GM23248 (cell line): Measurements from ENCODE around the gene NELFB. TPM values are rescaled to one million over a fixed set of nuclear protein-coding genes. Genes with fewer than 3 reads are reported as not detected.

Experiments
- DNase-seq: peaks from one replicate; pipeline ENCODE4 v3.0.0-alpha.2; 2015
- H2AFZ ChIP-seq: fragments of 200-600 bp; sonication (generic); 2 replicates; pipeline ENCODE4 v1.6.1; 2016; ENCODE audit warnings: antibody characterized with exemption
- H3F3A ChIP-seq: fragments of 200-600 bp; sonication (generic); 2 replicates; pipeline ENCODE4 v1.6.1; 2016; ENCODE audit warnings: mild to moderate bottlenecking, antibody characterized with exemption, mixed run types; ENCODE audit not compliant: insufficient read depth
- H3K27ac ChIP-seq: fragments of 200-600 bp; sonication (generic); 2 replicates; pipeline ENCODE4 v1.5.1; 2016; ENCODE audit warnings: mild to moderate bottlenecking
- H3K27me3 ChIP-seq: fragments of 200-600 bp; sonication (generic); replicated peaks from 2 replicates; pipeline ENCODE4 v1.6.1; 2016; ENCODE audit warnings: mild to moderate bottlenecking; ENCODE audit not compliant: insufficient read depth
- H3K36me3 ChIP-seq: fragments of 200-600 bp; sonication (generic); 2 replicates; pipeline ENCODE4 v1.6.1; 2016; ENCODE audit warnings: low read depth, mild to moderate bottlenecking
- H3K4me1 ChIP-seq: fragments of 200-600 bp; sonication (generic); 2 replicates; pipeline ENCODE4 v1.6.1; 2016; ENCODE audit warnings: mild to moderate bottlenecking; ENCODE audit not compliant: insufficient read depth
- H3K4me2 ChIP-seq: fragments of 200-600 bp; sonication (generic); one replicate; pipeline ENCODE4 v1.6.1; 2016; ENCODE audit warnings: mild to moderate bottlenecking; ENCODE audit not compliant: unreplicated experiment
- H3K4me3 ChIP-seq: fragments of 200-600 bp; sonication (generic); 2 replicates; pipeline ENCODE4 v1.5.1; 2016; ENCODE audit warnings: mild to moderate bottlenecking
- H3K79me2 ChIP-seq: fragments of 200-600 bp; sonication (generic); 2 replicates; pipeline ENCODE4 v1.6.1; 2016; ENCODE audit warnings: mild to moderate bottlenecking; ENCODE audit not compliant: insufficient read depth
- H3K9ac ChIP-seq: fragments of 200-600 bp; sonication (generic); 2 replicates; pipeline ENCODE4 v1.6.1; 2016; ENCODE audit warnings: mild to moderate bottlenecking
- H3K9me2 ChIP-seq: fragments of 200-600 bp; sonication (generic); 2 replicates; pipeline ENCODE4 v1.6.1; 2016; ENCODE audit warnings: mixed run types, mild to moderate bottlenecking, moderate library complexity; ENCODE audit not compliant: insufficient read depth
- H3K9me3 ChIP-seq: fragments of 200-600 bp; sonication (generic); one replicate; pipeline ENCODE4 v1.6.1; 2017; ENCODE audit warnings: low read depth
- H4K20me1 ChIP-seq: fragments of 200-600 bp; sonication (generic); 2 replicates; pipeline ENCODE4 v1.6.0; 2016; ENCODE audit not compliant: insufficient read depth
- EZH2 ChIP-seq: fragments of 200-600 bp; sonication (generic); IDR thresholded peaks from 2 replicates; pipeline ENCODE4 v1.6.1; 2018; ENCODE audit warnings: antibody characterized with exemption, mild to moderate bottlenecking; ENCODE audit not compliant: insufficient read depth, poor library complexity, severe bottlenecking
- EZH2phosphoT487 ChIP-seq: fragments of 200-600 bp; sonication (generic); IDR thresholded peaks from 2 replicates; pipeline ENCODE4 v1.6.1; 2018; ENCODE audit warnings: antibody characterized with exemption, moderate library complexity, mild to moderate bottlenecking, low read depth; ENCODE audit not compliant: insufficient read depth
- WGBS, 2 experiments: methylation state at CpG; one replicate each; pipeline ENCODE4 v1.1.6; 2015 to 2017; ENCODE audit warnings: low lambda C conversion rate in 2 of 2, low coverage in 1 of 2; ENCODE audit errors: missing lambda C conversion rate in 2 of 2; 5-methylcytosine and 5-hydroxymethylcytosine counted together
- in situ Hi-C: fragments of 300-500 bp; cut with MboI; formaldehyde crosslinking; loops from 2 replicates; pipeline ENCODE4 v1.15.0; 2020
- polyA plus RNA-seq: library from polyadenylated mRNA; unstranded; fragments of >200 nt; fragmentation: Nextera tagmentation; extraction: Ambion mirVana; gene quantifications from 2 replicates; pipeline ENCODE4 v1.2.1, GENCODE V29; 2016
- total RNA-seq: library from RNA; depleted of rRNA; stranded (reverse); fragments of >200 nt; shearing (Covaris generic); gene quantifications from 2 replicates; pipeline ENCODE4 v1.2.3, GENCODE V29; 2014

Gene NELFB
- total and polyA plus RNA-seq, 2 experiments from 2014 or later = 34.4 to 65.0 TPM

DNA sequence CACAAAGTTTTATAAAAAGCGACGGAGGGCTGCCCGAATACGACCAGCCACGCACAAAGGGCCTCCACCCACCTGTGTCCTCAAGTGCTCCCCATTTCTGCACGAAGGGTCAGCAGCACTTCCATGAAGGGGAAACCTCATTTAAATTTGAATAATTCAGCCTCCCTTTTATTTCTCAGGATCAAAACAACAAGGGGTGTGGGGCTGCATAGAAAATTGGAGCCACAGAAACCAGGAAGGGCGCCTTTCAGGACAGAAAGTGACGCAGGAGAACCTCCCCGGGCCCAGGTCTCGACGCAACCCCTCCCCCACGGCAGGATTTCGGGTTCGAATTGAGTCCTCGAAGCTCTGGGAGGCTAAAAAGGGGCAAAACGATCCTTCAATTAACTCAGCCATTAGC is 44.8 kb downstream of the NELFB start:
- no peak for DNase-seq
- Histone ChIP-seq H3K4me3 (no peak overlapping the region), H3K36me3 (no peaks in the 10 kb centered on the region), H3K9ac (no peak overlapping the region), H3K79me2 (no peaks in the 10 kb centered on the region), H3K4me1 (no peaks in the 10 kb centered on the region), H2AFZ (no peak overlapping the region), H4K20me1 (no peaks in the 10 kb centered on the region), H3K9me2 (no peaks in the 10 kb centered on the region), H3K4me2 (no peak overlapping the region), H3K27me3 (peaks cover 41% of the 10 kb centered on the region), H3K9me3 (no peaks in the 10 kb centered on the region), H3K27ac (no peak overlapping the region), H3F3A (no peaks in the 10 kb centered on the region)
- TF ChIP-seq EZH2 = peak; percentile 28
- TF ChIP-seq EZH2phosphoT487 = no peak
- in situ Hi-C loops = loop anchor here (10.0 kb wide), 1 partner anchor 105 kb away; no protein-coding TSS in a partner anchor
- WGBS, 2 experiments = 15% methylated on average over 16 of the region's 16 CpGs

DNA sequence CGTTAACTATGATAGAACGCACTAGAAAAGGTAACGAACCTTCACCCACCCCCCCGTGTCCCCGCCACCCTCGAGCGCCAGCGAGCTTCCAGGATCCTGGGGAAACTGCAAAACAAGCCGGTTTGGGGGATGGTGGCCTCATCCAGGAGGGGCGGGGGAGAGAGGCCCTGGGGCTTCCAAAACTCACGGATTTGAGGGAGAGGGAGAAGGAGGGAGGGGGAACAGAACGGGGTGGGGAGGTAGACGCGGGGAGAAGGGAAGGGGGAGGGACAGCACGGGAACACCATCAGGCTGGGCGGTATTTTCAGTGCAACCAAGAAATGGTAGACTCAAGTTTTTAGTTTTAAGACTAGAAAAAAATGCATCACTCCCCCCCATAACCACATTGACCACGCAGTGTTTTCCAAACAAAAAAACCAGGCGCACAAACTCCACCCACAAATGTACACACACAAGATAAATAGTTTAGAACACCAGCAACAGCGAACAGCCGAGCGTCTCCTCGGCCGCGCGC is 45.5 kb downstream of the NELFB start:
- Histone ChIP-seq H3K9ac (no peak overlapping the region), H3K9me3 (no peaks in the 10 kb centered on the region), H3K4me1 (no peaks in the 10 kb centered on the region), H3F3A (no peaks in the 10 kb centered on the region), H3K9me2 (no peaks in the 10 kb centered on the region), H3K36me3 (no peaks in the 10 kb centered on the region), H3K27ac (no peak overlapping the region), H2AFZ (peak overlapping the region; percentile 38; the same call in 1 of the 2 replicates), H4K20me1 (no peaks in the 10 kb centered on the region), H3K27me3 (peaks cover 41% of the 10 kb centered on the region), H3K4me2 (peak overlapping the region; percentile 48), H3K79me2 (no peaks in the 10 kb centered on the region), H3K4me3 (peak overlapping the region; percentile 58)
- 0 to 4% methylated on average over 18 to 25 of the region's 25 CpGs for WGBS, 2 experiments
- peak; percentile 88 for TF ChIP-seq EZH2
- TF ChIP-seq EZH2phosphoT487 = no peak
- in situ Hi-C loops = no loop called here
- no peak for DNase-seq

DNA sequence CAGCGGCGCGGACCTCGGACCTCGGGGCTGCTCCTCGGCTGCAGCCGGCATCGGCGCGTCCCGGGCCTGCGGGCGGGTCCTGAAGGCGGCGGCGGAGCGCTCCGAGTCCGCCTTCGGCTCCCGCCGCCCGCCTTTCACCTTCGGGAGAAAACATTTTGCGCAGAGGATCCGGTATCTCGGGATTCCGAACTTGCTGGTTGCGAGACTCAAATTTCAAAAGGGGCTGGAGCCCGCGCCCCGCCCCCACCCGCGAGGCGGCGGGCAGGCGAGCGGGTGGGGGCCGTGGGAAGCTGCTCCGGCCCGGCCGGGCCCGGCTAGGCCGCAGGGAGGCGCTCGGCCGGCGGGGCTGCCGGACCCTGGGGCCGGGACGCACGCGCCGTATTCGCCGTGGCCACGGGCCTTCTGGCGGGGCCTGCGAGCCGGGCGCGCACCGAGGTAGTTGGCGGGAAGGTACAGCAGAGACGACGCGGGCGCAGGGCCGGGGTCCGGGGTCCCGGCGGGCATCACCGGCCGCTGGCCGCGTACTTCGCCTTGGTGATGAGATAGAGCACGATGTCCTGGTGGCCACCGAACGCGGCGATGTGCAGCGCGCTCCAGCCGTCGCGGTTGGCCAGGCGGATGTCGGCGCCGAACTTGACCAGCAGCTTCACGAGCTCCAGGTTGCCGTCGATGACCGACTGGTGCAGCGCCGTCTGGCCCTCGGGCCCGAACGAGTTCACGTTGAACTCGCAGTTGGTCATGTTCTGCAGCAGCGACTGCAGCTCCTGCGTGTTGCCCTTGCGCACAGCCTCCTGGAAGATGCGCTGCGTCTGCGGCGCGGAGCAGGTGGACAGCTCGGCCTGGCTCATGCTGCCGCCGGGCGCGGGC is 46.2 kb downstream of the NELFB start:
- Histone ChIP-seq H3K4me3 (peak overlapping the region; percentile 58), H2AFZ (peak overlapping the region; percentile 38; the same call in 1 of the 2 replicates), H3K36me3 (no peaks in the 10 kb centered on the region), H3F3A (no peaks in the 10 kb centered on the region), H3K9me2 (no peaks in the 10 kb centered on the region), H3K4me1 (no peaks in the 10 kb centered on the region), H3K9ac (no peak overlapping the region), H3K9me3 (no peaks in the 10 kb centered on the region), H3K27me3 (peaks cover 38% of the 10 kb centered on the region), H4K20me1 (no peaks in the 10 kb centered on the region), H3K79me2 (no peaks in the 10 kb centered on the region), H3K27ac (no peak overlapping the region), H3K4me2 (peak overlapping the region; percentile 48)
- 2% methylated on average over 77 to 105 of the region's 115 CpGs for WGBS, 2 experiments
- TF ChIP-seq EZH2 (no peak), EZH2phosphoT487 (0 out of 2 replicates have a peak, but pooled peaks have one; percentile 32)
- peak; percentile 59 for DNase-seq
- in situ Hi-C loops = no loop called here

DNA sequence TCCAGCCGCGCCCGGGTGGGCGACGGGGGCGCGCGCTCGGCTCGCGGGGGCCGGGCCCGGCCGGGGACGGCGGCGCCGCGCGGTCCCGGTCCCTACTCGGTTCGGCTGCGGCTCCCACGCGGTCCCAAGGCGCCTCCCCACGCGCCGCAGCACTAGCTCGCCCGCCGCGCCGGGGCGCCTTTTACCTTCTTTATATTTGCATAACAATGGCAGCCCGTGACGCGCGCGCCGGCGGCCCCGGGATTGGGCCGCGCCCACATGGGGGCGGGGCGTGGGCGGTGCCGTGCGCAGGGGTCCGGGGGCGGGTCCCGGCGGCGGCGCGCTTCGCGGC is 47.0 kb downstream of the NELFB start, which contains the start of gene NRARP:
Gene NRARP (minus strand): TSS at position 154 of the 331 bp plus-strand sequence. CDS start 343 bp downstream, outside the sequence.
- H3K4me1 ChIP-seq = no peaks in the 10 kb centered on the region
- H3K79me2 ChIP-seq = no peaks in the 10 kb centered on the region
- no peak within 1 kb of the TSS for H3K27ac ChIP-seq
- no peaks in the 10 kb centered on the region for H3K9me3 ChIP-seq
- DNase-seq = peak; percentile 83
- peak within 1 kb of the TSS; percentile 68 for H3K4me2 ChIP-seq
- H3K36me3 ChIP-seq = no peaks in the 10 kb centered on the region
- TF ChIP-seq EZH2 (no peak), EZH2phosphoT487 (no peak)
- H3F3A ChIP-seq = no peaks in the 10 kb centered on the region
- no peaks in the 10 kb centered on the region for H4K20me1 ChIP-seq
- H3K27me3 ChIP-seq = peaks cover 32% of the 10 kb centered on the region
- WGBS, 2 experiments = 1 to 3% methylated on average over 8 to 12 of the region's 60 CpGs
- peak within 1 kb of the TSS; percentile 58 for H3K4me3 ChIP-seq
- in situ Hi-C loops = no loop called here
- peak within 1 kb of the TSS; percentile 39 for H2AFZ ChIP-seq
- H3K9ac ChIP-seq = peak within 1 kb of the TSS; percentile 36; the same call in 1 of the 2 replicates
- no peaks in the 10 kb centered on the region for H3K9me2 ChIP-seq
